MM.1S (cell line): ENCODE data around the gene ANKLE2.

Experiments used
- CTCF ChIP-seq: fragments of 300-600 bp; sonication (generic); IDR thresholded peaks from 2 replicates; pipeline ENCODE4 v1.5.1; 2016; ENCODE audit warnings: antibody characterized with exemption, low read length, mixed read lengths
- EZH2 ChIP-seq: fragments of 300-600 bp; sonication (generic); optimal IDR thresholded peaks from 2 replicates; pipeline ENCODE3; 2017; ENCODE audit warnings: low read depth, mild to moderate bottlenecking, antibody characterized with exemption, low read length, mixed read lengths
- EZH2phosphoT487 ChIP-seq: fragments of 300-600 bp; sonication (generic); IDR thresholded peaks from 2 replicates; pipeline ENCODE4 v1.6.1; 2018; ENCODE audit warnings: antibody characterized with exemption, low read length

GRCh38 chr12:132713123-132713522, 48.5 kb downstream of the ANKLE2 start:
- no peak for TF ChIP-seq CTCF
- no peak for TF ChIP-seq EZH2
- no peak for TF ChIP-seq EZH2phosphoT487
